ENCODE results near the gene CPZ. TPM values are rescaled to one million over a fixed set of nuclear protein-coding genes. Genes with fewer than 3 reads are reported as not detected.

CPZ gene
- total RNA-seq, 1 donor from 2014 or later: 3.5 TPM

GRCh38 chr4:8666581-8666980 lies 74.0 kb downstream of the CPZ start:
- Histone ChIP-seq H3K27me3 (no peaks in the 10 kb centered on the region), H3K9me3 (no peaks in the 10 kb centered on the region), H3K27ac (no peak overlapping the region), H3K4me3 (no peak overlapping the region), H3K36me3 (no peaks in the 10 kb centered on the region), H3K4me1 (no peaks in the 10 kb centered on the region)
- TF ChIP-seq CTCF (IDR thresholded peaks at IDR 0.05): no peak
- intact Hi-C loops (cut with DNase I): no loop called here
- no peak for DNase-seq (ENCODE audit: low spot score in 2 of 2)

Other genes starting within 250 kb of the CPZ start
- 74.5 TPM for gene ACOX3, start 152.0 kb upstream of the CPZ start, total RNA-seq
- 39.8 TPM for gene TRMT44, start 152.0 kb upstream of the CPZ start, total RNA-seq
- not detected for gene GPR78, start 12.4 kb upstream of the CPZ start, total RNA-seq

Measured in ascending aorta (tissue), 2 donors.